ENCODE data around the gene MAP4. TPM values are rescaled to one million over a fixed set of nuclear protein-coding genes. Genes with fewer than 3 reads are reported as not detected.

The MAP4 gene
- total RNA-seq, 6 donors from 2014 or later = 106 to 199 (median 148) TPM

DNA sequence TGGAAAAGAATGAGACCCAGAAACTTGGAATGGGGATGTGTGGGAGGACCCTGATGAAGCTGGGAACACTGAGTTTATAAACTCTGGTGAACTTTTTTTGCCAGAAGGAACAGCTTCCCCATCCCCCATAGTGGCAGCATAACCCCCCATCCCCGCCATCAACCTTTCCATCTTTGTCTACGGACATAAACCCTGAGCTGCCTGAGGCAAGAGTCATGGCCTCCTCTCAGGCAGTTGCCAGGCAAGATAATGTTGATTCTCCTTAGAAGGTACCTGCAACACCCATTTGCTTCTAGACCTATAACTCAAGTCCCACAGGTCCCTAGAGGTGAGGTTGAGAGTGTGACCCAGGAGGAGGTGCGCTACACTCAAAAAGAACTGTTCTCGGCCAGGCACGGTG is 11.5 kb downstream of the MAP4 start:
- Histone ChIP-seq H3K36me3 (no peaks in the 10 kb centered on the region), H3K9me3 (no peaks in the 10 kb centered on the region), H3K27ac (no peak overlapping the region), H3K27me3 (no peaks in the 10 kb centered on the region), H3K4me3 (no peak overlapping the region), H3K4me1 (peaks cover 0 to 4% (median 2%) of the 10 kb centered on the region in 4 donors)
- TF ChIP-seq POLR2A (IDR thresholded peaks at IDR 0.05) (no peak), POLR2AphosphoS5 (IDR thresholded peaks at IDR 0.05) (no peak), EP300 (IDR thresholded peaks at IDR 0.05) (no peak)
- TF ChIP-seq, protein P1, sequence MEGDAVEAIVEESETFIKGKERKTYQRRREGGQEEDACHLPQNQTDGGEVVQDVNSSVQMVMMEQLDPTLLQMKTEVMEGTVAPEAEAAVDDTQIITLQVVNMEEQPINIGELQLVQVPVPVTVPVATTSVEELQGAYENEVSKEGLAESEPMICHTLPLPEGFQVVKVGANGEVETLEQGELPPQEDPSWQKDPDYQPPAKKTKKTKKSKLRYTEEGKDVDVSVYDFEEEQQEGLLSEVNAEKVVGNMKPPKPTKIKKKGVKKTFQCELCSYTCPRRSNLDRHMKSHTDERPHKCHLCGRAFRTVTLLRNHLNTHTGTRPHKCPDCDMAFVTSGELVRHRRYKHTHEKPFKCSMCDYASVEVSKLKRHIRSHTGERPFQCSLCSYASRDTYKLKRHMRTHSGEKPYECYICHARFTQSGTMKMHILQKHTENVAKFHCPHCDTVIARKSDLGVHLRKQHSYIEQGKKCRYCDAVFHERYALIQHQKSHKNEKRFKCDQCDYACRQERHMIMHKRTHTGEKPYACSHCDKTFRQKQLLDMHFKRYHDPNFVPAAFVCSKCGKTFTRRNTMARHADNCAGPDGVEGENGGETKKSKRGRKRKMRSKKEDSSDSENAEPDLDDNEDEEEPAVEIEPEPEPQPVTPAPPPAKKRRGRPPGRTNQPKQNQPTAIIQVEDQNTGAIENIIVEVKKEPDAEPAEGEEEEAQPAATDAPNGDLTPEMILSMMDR (IDR thresholded peaks at IDR 0.05) = no peak
- ATAC-seq (ENCODE audit: low FRiP score in 2 of 2) = no peak
- 96 to 98% methylated on average over 5 of the region's 5 CpGs for WGBS, 2 donors
- DNase-seq = no peak

DNA sequence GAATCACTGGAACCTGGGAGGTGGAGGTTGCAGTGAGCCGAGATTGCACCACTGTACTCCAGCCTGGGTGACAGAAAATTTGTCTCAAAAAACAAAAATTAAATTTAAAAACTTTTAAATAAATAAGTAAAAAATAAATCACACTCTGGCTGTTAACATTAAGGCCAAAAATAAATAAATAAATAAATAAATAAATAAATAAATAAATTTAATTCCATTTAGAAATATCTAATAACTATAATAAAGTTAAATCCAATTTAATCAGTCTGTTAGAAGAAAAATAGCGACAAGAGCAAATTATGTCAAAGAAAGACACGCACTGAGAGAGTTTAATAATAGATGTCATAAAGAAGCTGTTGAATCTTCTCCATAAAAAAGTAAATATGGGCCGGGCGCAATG is 13.4 kb downstream of the MAP4 start:
- H3K27me3 ChIP-seq = no peaks in the 10 kb centered on the region
- peaks cover 0 to 4% (median under 1%) of the 10 kb centered on the region in 4 donors for H3K4me1 ChIP-seq
- WGBS, 2 donors = 95 to 96% methylated on average over 5 of the region's 5 CpGs
- no peak overlapping the region for H3K27ac ChIP-seq
- DNase-seq = no peak
- no peak for ATAC-seq (ENCODE audit: low FRiP score in 2 of 2)
- TF ChIP-seq EP300 (IDR thresholded peaks at IDR 0.05) = no peak
- TF ChIP-seq POLR2AphosphoS5 (IDR thresholded peaks at IDR 0.05) = no peak
- TF ChIP-seq, protein P1 (IDR thresholded peaks at IDR 0.05) = no peak
- TF ChIP-seq POLR2A (IDR thresholded peaks at IDR 0.05) = no peak
- H3K36me3 ChIP-seq = no peaks in the 10 kb centered on the region
- H3K4me3 ChIP-seq = no peak overlapping the region
- no peaks in the 10 kb centered on the region for H3K9me3 ChIP-seq

DNA sequence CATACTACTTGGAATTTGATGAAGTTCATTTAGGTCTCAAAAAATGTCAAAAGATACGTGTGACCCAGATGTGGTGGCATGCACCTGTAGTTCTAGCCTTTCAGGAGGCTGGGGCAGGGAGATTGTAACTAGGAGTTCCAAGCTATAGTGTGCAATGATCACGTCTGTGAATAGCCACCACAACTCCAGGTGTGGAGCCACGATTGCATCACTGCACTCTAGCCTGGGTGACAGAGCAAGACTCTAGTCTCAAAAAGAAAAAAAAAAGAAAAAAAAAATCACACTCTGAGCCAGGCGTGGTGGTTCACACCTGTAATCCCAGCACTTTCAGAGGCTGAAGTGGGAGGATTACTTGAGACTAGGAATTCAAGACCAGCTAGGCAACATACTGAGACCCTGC is 14.2 kb downstream of the MAP4 start:
- Histone ChIP-seq H3K27me3 (no peaks in the 10 kb centered on the region), H3K4me3 (no peak overlapping the region), H3K36me3 (no peaks in the 10 kb centered on the region), H3K9me3 (no peaks in the 10 kb centered on the region), H3K27ac (no peak overlapping the region), H3K4me1 (peaks cover 0 to 4% (median 3%) of the 10 kb centered on the region in 4 donors)
- no peak for DNase-seq
- WGBS, 2 donors = 82 to 87% methylated on average over 4 of the region's 4 CpGs
- no peak for TF ChIP-seq POLR2A (IDR thresholded peaks at IDR 0.05)
- TF ChIP-seq, protein P1 (IDR thresholded peaks at IDR 0.05) = no peak
- no peak for TF ChIP-seq POLR2AphosphoS5 (IDR thresholded peaks at IDR 0.05)
- TF ChIP-seq EP300 (IDR thresholded peaks at IDR 0.05) = no peak
- no peak for ATAC-seq (ENCODE audit: low FRiP score in 2 of 2)

DNA sequence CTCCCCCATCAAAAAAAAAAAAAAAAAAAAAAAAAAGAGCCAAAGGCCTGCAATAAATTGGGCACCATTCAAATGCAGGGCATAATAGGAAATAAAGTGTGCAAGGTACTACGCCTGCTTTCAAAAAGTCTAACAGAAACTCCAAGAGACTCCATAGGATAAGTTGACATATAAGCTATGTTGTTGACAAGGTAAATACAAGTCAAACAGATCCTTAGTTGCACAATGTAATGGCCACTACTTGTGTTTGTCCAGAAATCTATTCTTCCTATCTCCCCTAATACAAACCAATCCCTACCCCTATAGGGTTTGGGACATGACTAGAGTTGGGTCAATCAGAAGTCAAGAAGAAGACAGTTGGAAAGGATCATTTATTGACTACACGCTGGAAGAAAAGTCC is 16.0 kb downstream of the MAP4 start:
- Histone ChIP-seq H3K4me1 (peaks cover 0 to 4% (median 3%) of the 10 kb centered on the region in 4 donors), H3K4me3 (no peak overlapping the region), H3K36me3 (peaks cover 0 to 7% (median 0%) of the 10 kb centered on the region in 4 donors), H3K27ac (no peak overlapping the region), H3K9me3 (no peaks in the 10 kb centered on the region), H3K27me3 (no peaks in the 10 kb centered on the region)
- no peak for TF ChIP-seq POLR2A (IDR thresholded peaks at IDR 0.05)
- no peak for TF ChIP-seq EP300 (IDR thresholded peaks at IDR 0.05)
- TF ChIP-seq, protein P1 (IDR thresholded peaks at IDR 0.05) = no peak
- no peak for TF ChIP-seq POLR2AphosphoS5 (IDR thresholded peaks at IDR 0.05)
- WGBS, 2 donors = 94% methylated on average over 2 of the region's 2 CpGs
- no peak for DNase-seq
- no peak for ATAC-seq (ENCODE audit: low FRiP score in 2 of 2)

DNA sequence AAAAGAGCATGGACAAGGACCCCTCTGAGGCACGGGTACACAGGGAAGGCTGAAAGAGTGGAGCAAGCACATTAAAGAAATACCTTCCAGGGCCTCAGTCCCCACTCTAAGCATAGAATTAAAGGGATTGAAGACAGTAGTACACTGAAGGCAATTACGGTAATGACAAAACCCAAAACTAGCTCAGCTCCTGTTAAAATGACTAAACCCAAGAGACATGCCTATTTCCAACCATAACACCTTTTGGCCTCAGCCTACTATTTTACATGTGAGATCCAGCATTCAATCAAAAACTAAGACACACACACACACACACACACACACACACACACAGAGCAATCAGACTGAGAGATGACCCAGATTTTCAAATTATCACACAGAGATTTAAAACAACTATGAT is 19.8 kb downstream of the MAP4 start:
- peaks cover 0 to 23% (median 0%) of the 10 kb centered on the region in 4 donors for H3K36me3 ChIP-seq
- 89 to 98% methylated on average over 2 of the region's 2 CpGs for WGBS, 2 donors
- H3K4me3 ChIP-seq = no peak overlapping the region
- no peaks in the 10 kb centered on the region for H3K27me3 ChIP-seq
- H3K4me1 ChIP-seq = peaks cover 0 to 7% (median 3%) of the 10 kb centered on the region in 4 donors
- DNase-seq (no peak), ATAC-seq (ENCODE audit: low FRiP score in 2 of 2) (no peak)
- no peak for TF ChIP-seq POLR2A (IDR thresholded peaks at IDR 0.05)
- no peak for TF ChIP-seq EP300 (IDR thresholded peaks at IDR 0.05)
- TF ChIP-seq POLR2AphosphoS5 (IDR thresholded peaks at IDR 0.05) = no peak
- TF ChIP-seq, protein P1 (IDR thresholded peaks at IDR 0.05) = no peak
- H3K9me3 ChIP-seq = no peaks in the 10 kb centered on the region
- no peak overlapping the region for H3K27ac ChIP-seq
